Fibroblast of lung (primary cell): Measurements from ENCODE around the gene PCNT.

Experiments
- CTCF ChIP-seq, 2 donors: IDR thresholded peaks in 1 of 2; conservative IDR thresholded peaks in 1 of 2; 1 replicate in 1 of 2; 2 replicates in 1 of 2; pipeline ENCODE4 v1.5.1; 2011 to 2012; ENCODE audit warnings: low read length in 2 of 2, control low read depth in 1 of 2, inconsistent platforms in 1 of 2, low read depth in 1 of 2, mild to moderate bottlenecking in 1 of 2
- EZH2 ChIP-seq: IDR thresholded peaks from 2 replicates; pipeline ENCODE4 v1.5.1; 2012; ENCODE audit warnings: low read length, control low read depth, mild to moderate bottlenecking; ENCODE audit errors: missing control alignments

- TF ChIP-seq CTCF (conservative IDR thresholded peaks at IDR 0.05 in 1 of 2, IDR thresholded peaks at IDR 0.05 in 1 of 2; ENCODE audit: low read depth in 1 of 2, low read length in 2 of 2) (no peak), EZH2 (no peak)
Observed at GRCh38 chr21:46327711-46328110, 3.8 kb downstream of the PCNT start.
